Caki2 (cell line): Measurements from ENCODE around the gene SORCS1. TPM values are rescaled to one million over a fixed set of nuclear protein-coding genes. Genes with fewer than 3 reads are reported as not detected.

Experiments used
- DNase-seq: peaks from one replicate; pipeline ENCODE4 v3.0.0-alpha.2; 2015; ENCODE audit warnings: low read depth
- in situ Hi-C: cut with HindIII; loops from 2 replicates; pipeline ENCODE4 v1.10.0; 2016; ENCODE audit warnings: low sequenced_read_pairs, low pct_unique_long_range_greater_than_20kb, mixed read lengths
- total RNA-seq: library from RNA; depleted of rRNA; stranded (reverse); fragments of >200 nt; shearing (Covaris generic); gene quantifications from 2 replicates; pipeline ENCODE4 v1.2.3, GENCODE V29; 2014; ENCODE audit warnings: low replicate concordance

SORCS1 gene
- total RNA-seq, 1 experiment from 2014 or later: not detected

GRCh38 chr10:106877574-106877973 is 286.9 kb downstream of the SORCS1 start:
- DNase-seq: no peak
- in situ Hi-C loops: no loop called here

- in situ Hi-C loops: no loop called here
- no peak for DNase-seq
These were observed 290.0 kb downstream of the SORCS1 start for GRCh38 chr10:106874604-106874889.

GRCh38 chr10:106873770-106874603 is 290.5 kb downstream of the SORCS1 start:
- in situ Hi-C loops: no loop called here
- no peak for DNase-seq

- no peak for DNase-seq
- in situ Hi-C loops: no loop called here
These were observed 292.3 kb downstream of the SORCS1 start for GRCh38 chr10:106872176-106872575.

- DNase-seq: no peak
- in situ Hi-C loops: no loop called here
These were observed 298.2 kb downstream of the SORCS1 start for GRCh38 chr10:106866244-106866845.

- no peak for DNase-seq
- in situ Hi-C loops: no loop called here
These were observed 300.5 kb downstream of the SORCS1 start for GRCh38 chr10:106864031-106864430.

GRCh38 chr10:106863549-106863948 is 301.0 kb downstream of the SORCS1 start:
- in situ Hi-C loops: no loop called here

GRCh38 chr10:106859892-106860652 is 304.4 kb downstream of the SORCS1 start:
- in situ Hi-C loops: no loop called here
- no peak for DNase-seq

More at GRCh38 chr10:106863549-106863948, 301.0 kb downstream of the SORCS1 start:
- DNase-seq: no peak

- in situ Hi-C loops: no loop called here
- DNase-seq: no peak
These were observed 306.8 kb downstream of the SORCS1 start for GRCh38 chr10:106857728-106858127.

GRCh38 chr10:106857213-106857612 is 307.3 kb downstream of the SORCS1 start:
- no peak for DNase-seq
- in situ Hi-C loops: no loop called here

GRCh38 chr10:106836933-106837663 is 327.4 kb downstream of the SORCS1 start:
- DNase-seq: no peak
- in situ Hi-C loops: no loop called here

GRCh38 chr10:106832846-106833245 is 331.7 kb downstream of the SORCS1 start:
- DNase-seq: no peak
- in situ Hi-C loops: no loop called here

GRCh38 chr10:106830471-106830870 is 334.0 kb downstream of the SORCS1 start:
- DNase-seq: no peak
- in situ Hi-C loops: no loop called here

- in situ Hi-C loops: no loop called here
- DNase-seq: no peak
These were observed 334.5 kb downstream of the SORCS1 start for GRCh38 chr10:106830006-106830405.

- no peak for DNase-seq
- in situ Hi-C loops: no loop called here
These were observed 337.8 kb downstream of the SORCS1 start for GRCh38 chr10:106826716-106827115.

- in situ Hi-C loops: no loop called here
- no peak for DNase-seq
These were observed 338.7 kb downstream of the SORCS1 start for GRCh38 chr10:106825576-106826364.

- in situ Hi-C loops: no loop called here
- no peak for DNase-seq
These were observed 343.9 kb downstream of the SORCS1 start for GRCh38 chr10:106820579-106820978.

GRCh38 chr10:106819490-106819889 is 345.0 kb downstream of the SORCS1 start:
- in situ Hi-C loops: no loop called here

More at GRCh38 chr10:106819490-106819889, 345.0 kb downstream of the SORCS1 start:
- DNase-seq: no peak
